NCI-H128 (cell line): ENCODE results near the gene PAX9.
A peak's percentile ranks its signal among the peaks of the same experiment; 100 is the strongest.

ENCODE experiments used
- DNase-seq: peaks from one replicate; lab custom pipeline; 2025; ENCODE audit not compliant: unreplicated experiment; lab: John Stamatoyannopoulos, UW

The PAX9 gene

GRCh38 chr14:36661506-36662257 is at the start of gene PAX9:
Gene PAX9, plus strand, starts transcription at chr14:36661860. Its CDS starts 230 bp downstream, at chr14:36662090.
- peak; percentile 98 for DNase-seq

- no peak for DNase-seq
Measured at GRCh38 chr14:36617824-36618223, 43.8 kb upstream of the PAX9 start.

DNA sequence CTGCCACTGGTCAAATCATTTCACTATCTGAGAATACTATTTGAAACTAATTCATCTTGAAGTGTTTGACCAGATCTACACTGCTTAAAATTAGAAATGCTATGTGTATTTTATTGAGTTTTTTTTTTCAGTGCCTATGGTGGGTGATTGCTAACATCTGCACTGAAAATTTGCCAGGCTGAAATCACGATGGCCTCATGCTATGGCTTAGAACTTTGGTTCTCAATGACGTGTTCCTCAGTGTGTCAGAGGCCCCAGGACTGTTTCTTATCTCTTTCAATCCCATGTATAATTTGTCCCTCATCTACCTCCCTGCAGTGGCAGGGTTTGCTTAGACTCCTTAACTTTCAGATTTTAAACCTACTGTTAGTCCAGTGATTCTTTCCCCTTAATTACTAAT is 43.0 kb upstream of the PAX9 start:
- DNase-seq = no peak

DNA sequence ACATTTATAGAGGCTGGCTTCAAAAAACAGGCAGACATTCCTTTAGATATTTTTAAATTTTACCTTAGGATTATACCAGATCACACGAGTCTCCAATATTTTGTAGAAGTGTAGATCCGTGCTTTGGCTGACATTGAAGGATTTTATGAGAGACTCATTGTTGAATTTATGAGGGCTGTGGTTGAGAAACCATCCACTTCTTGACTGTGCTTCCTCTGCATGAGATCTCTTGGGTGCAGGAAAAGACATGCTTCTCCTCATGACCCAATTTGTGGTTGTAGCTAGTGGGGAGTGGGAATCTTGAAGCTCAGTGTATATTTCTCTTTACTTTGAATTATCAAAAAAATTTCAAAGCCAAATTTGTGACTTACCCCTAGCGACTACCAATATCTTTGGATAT is 42.5 kb upstream of the PAX9 start:
- DNase-seq = no peak

DNA sequence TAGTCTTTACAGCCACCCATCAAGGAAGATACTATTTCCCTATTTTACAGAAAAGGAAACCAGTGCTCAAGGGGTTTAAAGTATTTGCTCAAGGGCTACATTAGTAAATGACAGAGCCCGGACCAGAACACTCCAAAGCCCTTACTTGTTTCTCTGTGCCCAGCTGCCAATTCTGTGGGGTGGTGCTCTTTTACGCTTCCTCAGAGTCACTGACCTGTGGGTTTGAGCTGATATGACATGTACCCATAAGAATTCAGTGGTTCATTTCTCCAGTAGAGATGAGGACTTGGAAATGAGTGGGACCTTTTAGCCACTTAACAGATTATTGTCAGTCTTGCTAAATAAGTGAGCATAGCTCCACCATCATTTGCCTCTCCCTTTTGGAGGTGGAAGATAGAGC is 41.8 kb upstream of the PAX9 start:
- no peak for DNase-seq

DNA sequence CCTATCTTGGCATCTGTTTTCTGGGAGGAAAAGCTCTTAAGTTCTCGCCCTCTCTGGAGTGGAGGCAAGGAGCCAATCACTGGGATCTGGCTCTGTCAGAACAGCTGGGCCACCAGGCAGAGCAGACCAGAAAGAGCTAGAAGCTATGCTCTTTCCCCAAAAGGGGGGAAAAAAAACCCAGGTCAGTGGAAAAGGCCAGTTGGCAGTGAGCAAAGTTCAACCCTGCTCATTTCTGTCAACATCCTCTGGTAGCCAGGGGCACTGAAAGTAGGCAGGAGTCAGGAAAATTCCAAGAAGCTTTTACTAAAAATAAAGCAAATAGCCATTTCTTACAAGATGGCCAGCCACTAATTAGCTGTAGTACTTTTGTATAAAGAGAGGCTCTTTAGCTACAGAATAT is 36.6 kb upstream of the PAX9 start:
- DNase-seq = no peak

- DNase-seq = no peak
Measured at GRCh38 chr14:36625436-36625835, 36.2 kb upstream of the PAX9 start.

- DNase-seq = no peak
Measured at GRCh38 chr14:36626151-36626550, 35.5 kb upstream of the PAX9 start.

DNA sequence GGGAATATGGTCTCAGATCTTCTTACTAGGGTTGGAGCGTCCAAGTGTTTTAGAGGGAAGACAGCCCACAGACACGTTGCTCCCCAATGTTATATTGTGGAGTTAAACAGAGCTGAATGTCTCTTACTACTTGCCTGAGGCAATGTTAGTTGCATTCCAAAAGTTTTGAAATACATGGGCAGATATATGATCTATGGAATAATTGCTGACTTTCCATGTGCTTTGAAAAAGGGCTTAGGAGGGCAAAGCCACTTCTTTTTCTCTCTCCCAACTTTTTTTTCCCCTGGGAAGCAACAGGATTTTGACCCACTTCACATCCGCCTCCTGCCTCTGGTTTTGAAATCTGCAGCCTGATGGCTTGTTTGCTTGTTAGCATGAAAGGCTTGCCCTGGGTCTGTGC is 33.7 kb upstream of the PAX9 start:
- no peak for DNase-seq

- no peak for DNase-seq
Measured at GRCh38 chr14:36633580-36633979, 28.1 kb upstream of the PAX9 start.

GRCh38 chr14:36646664-36647416 is 14.8 kb upstream of the PAX9 start:
- no peak for DNase-seq

- DNase-seq = no peak
Measured at GRCh38 chr14:36647417-36647823, 14.2 kb upstream of the PAX9 start.

DNA sequence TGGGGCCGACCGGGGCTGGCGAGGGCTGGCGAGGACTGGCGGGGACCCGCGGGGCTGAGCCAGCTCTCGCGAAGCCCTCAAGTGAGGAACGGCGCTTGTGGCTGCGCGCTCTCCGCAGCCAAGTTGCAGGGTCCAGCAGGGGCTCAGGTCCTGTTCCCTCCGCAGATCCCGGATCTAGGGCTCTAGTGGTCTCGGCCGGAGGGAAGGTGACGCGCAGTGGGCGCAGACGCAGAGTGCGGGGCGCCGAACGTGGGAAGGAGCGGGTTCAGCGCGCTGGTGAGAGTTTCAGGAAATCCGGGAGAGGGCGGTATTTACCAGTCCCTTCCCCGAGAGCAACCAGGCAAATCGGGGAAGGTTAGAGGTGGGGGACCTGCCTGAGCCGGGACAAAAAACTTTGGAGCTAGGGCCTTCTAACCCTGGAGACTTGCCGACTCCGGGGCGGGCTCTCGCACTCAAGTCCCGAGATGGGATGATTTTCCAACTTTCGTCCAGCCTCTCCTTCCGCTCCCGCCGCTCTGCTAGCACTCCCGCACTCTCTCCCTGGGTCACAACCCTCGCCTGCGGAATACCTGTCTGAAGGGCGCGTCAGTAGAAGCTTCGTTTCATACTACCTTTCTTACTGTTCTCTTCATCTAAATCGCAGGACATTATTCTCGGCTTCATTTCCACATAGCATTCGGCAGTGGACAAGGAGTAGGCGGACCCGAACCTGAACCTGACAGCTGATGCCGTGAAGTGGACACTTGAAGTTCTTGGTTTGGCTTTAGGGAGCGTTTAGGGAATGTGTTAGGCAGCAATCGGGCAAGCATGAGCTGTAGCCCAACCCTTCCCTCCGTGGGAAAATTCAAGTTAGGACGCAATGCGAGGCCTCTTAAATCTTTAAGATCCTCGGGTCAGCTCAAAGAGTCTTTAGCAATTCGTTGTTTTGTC is 13.6 kb upstream of the PAX9 start:
- peak; percentile 55 for DNase-seq

DNA sequence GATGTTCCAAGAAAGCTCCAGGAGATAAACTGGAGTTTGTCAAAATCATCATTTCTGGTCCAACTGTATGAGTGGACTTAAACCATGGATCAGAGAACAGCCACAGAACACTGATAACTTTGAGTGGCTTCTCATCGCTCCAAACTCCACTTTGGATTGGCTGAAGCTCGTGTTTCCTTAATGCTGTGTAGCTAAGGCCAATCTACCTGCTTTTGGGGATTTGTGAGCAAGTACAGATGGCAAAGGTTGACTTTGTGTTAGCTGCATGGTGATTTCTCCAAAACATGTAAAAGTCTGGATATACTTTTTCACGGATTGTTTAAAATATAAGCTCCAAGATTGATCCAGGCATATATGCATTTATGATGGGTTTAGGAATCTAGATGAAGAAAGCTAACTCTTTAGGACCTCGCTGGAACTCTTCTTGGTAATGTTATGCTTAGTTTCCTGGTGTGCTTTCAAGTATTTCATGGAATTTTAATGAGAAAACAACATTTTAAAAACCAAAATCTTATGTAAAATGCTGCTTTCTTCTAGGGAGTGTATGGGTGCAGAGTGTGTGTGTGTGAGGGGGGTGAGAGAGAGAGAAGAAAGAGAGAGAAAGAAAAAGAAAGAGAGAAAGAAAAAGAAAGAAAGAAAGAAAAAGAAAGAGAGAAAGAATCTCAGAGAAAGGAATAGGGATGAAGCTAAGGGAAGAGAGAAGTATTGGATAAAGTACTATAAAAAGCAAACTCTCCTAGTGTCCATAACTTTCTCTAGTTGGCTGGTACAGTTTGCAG is 11.6 kb upstream of the PAX9 start:
- no peak for DNase-seq

DNA sequence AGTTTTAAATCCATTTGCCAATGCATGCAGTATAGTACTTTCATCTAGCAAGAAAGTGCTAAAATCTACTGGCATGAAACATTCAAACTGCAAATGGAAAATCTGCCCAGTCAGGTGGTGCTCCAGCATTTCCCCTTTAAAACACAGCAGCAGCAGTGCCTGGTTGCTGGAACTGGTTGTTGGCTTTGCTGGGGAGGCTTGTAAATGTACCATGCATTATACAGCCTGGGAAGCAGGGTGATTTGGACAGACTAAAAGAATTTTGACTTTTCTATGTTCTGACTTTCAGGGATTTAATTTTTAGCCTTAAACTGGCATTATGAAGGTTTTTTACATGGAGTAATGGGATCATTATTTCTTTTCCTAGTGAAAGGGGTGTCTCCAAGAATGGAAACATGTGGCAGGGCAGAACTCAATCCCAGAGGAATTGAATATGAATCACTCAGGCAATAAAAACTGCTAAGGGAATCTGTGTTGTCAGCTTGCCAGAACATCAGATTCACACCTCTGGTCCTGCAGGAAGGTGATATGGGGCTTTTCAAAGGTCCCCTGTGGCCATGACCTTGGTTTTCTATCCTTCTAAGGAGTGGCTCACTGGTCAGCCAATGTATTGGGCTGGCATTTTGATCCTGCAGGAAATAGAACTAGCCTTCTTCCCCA is 9.0 kb upstream of the PAX9 start:
- DNase-seq = no peak

GRCh38 chr14:36653413-36653812 is 8.2 kb upstream of the PAX9 start:
- DNase-seq = no peak

DNA sequence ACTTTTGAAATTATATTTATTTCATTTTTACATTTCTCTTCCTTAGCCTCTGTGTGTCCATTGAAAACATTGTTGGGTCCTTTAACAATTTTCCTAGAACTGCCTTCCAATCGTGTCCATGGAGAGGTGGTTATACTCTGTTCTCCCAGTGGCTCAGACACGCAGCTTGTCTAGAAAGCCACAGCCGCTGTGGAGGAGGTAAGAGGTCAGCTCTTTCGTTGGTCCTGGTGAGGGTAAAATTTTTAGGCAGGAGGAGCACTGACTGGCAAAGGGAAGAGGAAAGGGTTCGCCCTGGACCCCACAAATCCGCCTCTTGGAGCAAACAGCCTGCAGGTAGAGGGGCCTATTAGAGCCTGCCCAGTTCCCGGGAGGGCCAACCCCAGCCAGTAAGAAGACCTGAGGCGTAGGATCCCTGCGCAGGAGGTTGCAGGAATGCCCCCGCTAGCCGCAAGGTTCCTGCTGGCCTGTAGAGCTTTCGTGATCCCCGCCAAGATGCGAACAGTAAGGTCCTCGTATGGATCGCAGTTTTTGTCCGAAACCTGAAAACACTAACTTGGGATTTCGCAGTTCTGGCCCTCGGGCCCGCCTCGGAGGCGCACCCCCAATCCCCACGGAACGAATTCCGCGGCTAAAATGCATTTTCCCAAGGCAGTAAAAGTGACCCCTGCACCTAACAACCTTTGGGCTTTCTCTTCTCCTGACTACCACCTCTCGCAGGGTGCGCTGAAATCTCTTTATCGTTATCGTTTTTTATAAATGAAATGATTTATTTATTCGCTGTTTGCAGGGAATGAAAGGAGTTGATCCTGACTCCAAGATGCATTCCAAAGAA is 7.5 kb upstream of the PAX9 start:
- DNase-seq = no peak

- DNase-seq = no peak
Measured at GRCh38 chr14:36654794-36655381, 6.8 kb upstream of the PAX9 start.

GRCh38 chr14:36655571-36655962 is 6.1 kb upstream of the PAX9 start:
- DNase-seq = no peak
